Fibroblast of lung (primary cell): Measurements from ENCODE around the gene TMEM117. TPM values are rescaled to one million over a fixed set of nuclear protein-coding genes. Genes with fewer than 3 reads are reported as not detected.

Source experiments
- DNase-seq, 2 donors: peaks; one replicate each; pipeline versions ENCODE4 v3.0.0 to v3.0.0-alpha.2; 2010; ENCODE audit warnings: low read depth in 2 of 2
- H2AFZ ChIP-seq: 2 replicates; pipeline ENCODE4 v1.5.1; 2012; ENCODE audit warnings: low read length, control low read depth, inconsistent platforms
- H3K27ac ChIP-seq: 2 replicates; pipeline ENCODE4 v1.5.1; 2011; ENCODE audit warnings: low read length, control low read depth; ENCODE audit not compliant: insufficient read depth
- H3K27me3 ChIP-seq: 2 replicates; pipeline ENCODE4 v1.5.1; 2011; ENCODE audit warnings: mild to moderate bottlenecking, low read length; ENCODE audit not compliant: control insufficient read depth, insufficient read depth
- H3K36me3 ChIP-seq: 2 replicates; pipeline ENCODE4 v1.5.1; 2011; ENCODE audit warnings: low read length; ENCODE audit not compliant: control insufficient read depth, insufficient read depth
- H3K4me1 ChIP-seq: 2 replicates; pipeline ENCODE4 v1.5.1; 2011; ENCODE audit warnings: low read length; ENCODE audit not compliant: control insufficient read depth, insufficient read depth; ENCODE audit errors: extremely low read depth
- H3K4me2 ChIP-seq: 2 replicates; pipeline ENCODE4 v1.5.1; 2011; ENCODE audit warnings: low read length, control low read depth; ENCODE audit not compliant: insufficient read depth; ENCODE audit errors: extremely low read depth
- H3K4me3 ChIP-seq, 4 experiments: fragments of 200-600 bp in 1 of 4; sonication (generic) in 1 of 4; replicated peaks in 1 of 4; 2 replicates each; pipeline ENCODE4 v1.5.1; 2011 to 2016; ENCODE audit warnings: low read length in 4 of 4, low read depth in 3 of 4, mild to moderate bottlenecking in 3 of 4, control low read depth in 2 of 4, inconsistent platforms in 1 of 4, mixed read lengths in 1 of 4; ENCODE audit not compliant: insufficient read depth in 1 of 4; ENCODE audit errors: control extremely low read depth in 1 of 4
- H3K79me2 ChIP-seq: 2 replicates; pipeline ENCODE4 v1.5.1; 2012; ENCODE audit warnings: mild to moderate bottlenecking, low read length, inconsistent platforms; ENCODE audit not compliant: control insufficient read depth, insufficient read depth
- H3K9ac ChIP-seq: 2 replicates; pipeline ENCODE4 v1.5.1; 2011; ENCODE audit warnings: mild to moderate bottlenecking, low read length, control low read depth; ENCODE audit not compliant: insufficient read depth
- H3K9me3 ChIP-seq: 2 replicates; pipeline ENCODE4 v1.5.1; 2012; ENCODE audit warnings: low read depth, low read length; ENCODE audit not compliant: control insufficient read depth, insufficient read depth
- H4K20me1 ChIP-seq: 2 replicates; pipeline ENCODE4 v1.5.1; 2011; ENCODE audit warnings: low read length; ENCODE audit not compliant: control insufficient read depth, insufficient read depth; ENCODE audit errors: extremely low read depth
- CTCF ChIP-seq, 2 donors: IDR thresholded peaks in 1 of 2; conservative IDR thresholded peaks in 1 of 2; 1 replicate in 1 of 2; 2 replicates in 1 of 2; pipeline ENCODE4 v1.5.1; 2011 to 2012; ENCODE audit warnings: low read length in 2 of 2, control low read depth in 1 of 2, inconsistent platforms in 1 of 2, low read depth in 1 of 2, mild to moderate bottlenecking in 1 of 2
- EZH2 ChIP-seq: IDR thresholded peaks from 2 replicates; pipeline ENCODE4 v1.5.1; 2012; ENCODE audit warnings: low read length, control low read depth, mild to moderate bottlenecking; ENCODE audit errors: missing control alignments
- polyA plus RNA-seq, 2 donors: library from polyadenylated mRNA; depleted of rRNA in 1 of 2; stranded (reverse) in 1 of 2; unstranded in 1 of 2; fragments of >200 nt; gene quantifications; 2 replicates each; pipeline ENCODE4 v1.2.1, GENCODE V29; 2011 to 2012; ENCODE audit warnings: missing spikeins in 1 of 2
- total RNA-seq: library from RNA; depleted of rRNA; stranded (reverse); fragments of >200 nt; gene quantifications from 2 replicates; pipeline ENCODE4 v1.2.1, GENCODE V29; 2014

Gene TMEM117
- total and polyA plus RNA-seq, 2 donors (not counting 1 experiment from before 2014, with no cell fraction given): 7.6 to 7.8 TPM

- Histone ChIP-seq H3K27ac (no peak overlapping the region), H2AFZ (no peak overlapping the region), H4K20me1 (no peaks in the 10 kb centered on the region), H3K27me3 (no peaks in the 10 kb centered on the region), H3K4me3 (no peak overlapping the region), H3K9ac (no peak overlapping the region), H3K79me2 (no peaks in the 10 kb centered on the region), H3K4me1 (no peaks in the 10 kb centered on the region), H3K36me3 (no peaks in the 10 kb centered on the region), H3K9me3 (no peaks in the 10 kb centered on the region), H3K4me2 (no peak overlapping the region)
- DNase-seq: no peak
- TF ChIP-seq EZH2 (no peak), CTCF (conservative IDR thresholded peaks at IDR 0.05 in 1 of 2, IDR thresholded peaks at IDR 0.05 in 1 of 2; ENCODE audit: low read depth in 1 of 2, low read length in 2 of 2) (no peak)
Measured at GRCh38 chr12:44357494-44357893, 521.6 kb downstream of the TMEM117 start.

DNA sequence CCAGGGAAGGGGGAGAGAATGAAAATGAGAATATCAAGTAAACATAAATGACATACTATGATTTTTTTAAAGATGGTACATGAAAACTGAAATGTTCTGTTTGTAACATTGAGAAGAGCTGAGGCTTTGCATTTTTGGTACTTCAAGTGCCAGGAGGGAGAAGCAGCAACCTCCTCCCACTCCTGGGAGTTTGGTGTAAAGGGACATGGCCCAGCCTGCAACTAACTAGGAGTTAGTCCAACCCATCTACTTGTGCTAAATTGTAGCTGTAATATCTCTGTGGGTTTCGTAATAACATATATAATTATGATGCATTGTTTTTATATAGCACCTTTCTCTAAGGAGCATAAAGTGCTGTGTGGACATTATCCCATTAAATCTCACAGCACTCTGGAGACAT, 522.8 kb downstream of the TMEM117 start:
- H3K4me2 ChIP-seq: no peak overlapping the region
- H3K9ac ChIP-seq: no peak overlapping the region
- no peak overlapping the region for H2AFZ ChIP-seq
- H3K27me3 ChIP-seq: no peaks in the 10 kb centered on the region
- H4K20me1 ChIP-seq: no peaks in the 10 kb centered on the region
- no peak overlapping the region for H3K4me3 ChIP-seq
- DNase-seq: no peak
- no peaks in the 10 kb centered on the region for H3K36me3 ChIP-seq
- no peaks in the 10 kb centered on the region for H3K9me3 ChIP-seq
- TF ChIP-seq EZH2 (no peak), CTCF (conservative IDR thresholded peaks at IDR 0.05 in 1 of 2, IDR thresholded peaks at IDR 0.05 in 1 of 2; ENCODE audit: low read depth in 1 of 2, low read length in 2 of 2) (no peak)
- no peaks in the 10 kb centered on the region for H3K79me2 ChIP-seq
- H3K27ac ChIP-seq: no peak overlapping the region
- H3K4me1 ChIP-seq: no peaks in the 10 kb centered on the region

DNA sequence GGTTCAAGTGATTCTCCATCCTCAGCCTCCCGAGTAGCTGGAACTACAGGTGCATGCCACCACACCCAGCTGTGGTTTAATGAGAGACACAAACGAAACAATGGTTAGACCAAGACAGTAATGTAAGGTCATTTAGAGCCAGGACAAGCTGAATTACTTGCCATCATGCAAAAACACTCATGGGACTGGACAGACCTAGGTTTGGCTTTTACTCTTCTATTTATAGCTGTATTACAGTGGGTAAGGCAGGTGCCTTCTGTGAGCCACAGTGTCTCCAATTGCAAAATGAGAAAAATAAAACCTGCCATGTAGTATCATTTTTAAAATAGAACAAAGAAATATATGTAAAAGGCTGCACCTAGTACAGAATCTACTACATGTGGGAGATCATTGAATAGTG, 527.1 kb downstream of the TMEM117 start:
- TF ChIP-seq EZH2: no peak
- no peak for TF ChIP-seq CTCF (conservative IDR thresholded peaks at IDR 0.05 in 1 of 2, IDR thresholded peaks at IDR 0.05 in 1 of 2; ENCODE audit: low read depth in 1 of 2, low read length in 2 of 2)
- DNase-seq: no peak
- Histone ChIP-seq H3K36me3 (no peaks in the 10 kb centered on the region), H3K79me2 (no peaks in the 10 kb centered on the region), H3K27me3 (no peaks in the 10 kb centered on the region), H3K4me3 (no peak overlapping the region), H4K20me1 (no peaks in the 10 kb centered on the region), H3K27ac (no peak overlapping the region), H3K9me3 (no peaks in the 10 kb centered on the region), H2AFZ (no peak overlapping the region), H3K4me2 (no peak overlapping the region), H3K4me1 (no peaks in the 10 kb centered on the region), H3K9ac (no peak overlapping the region)
